GM18858 (cell line): ENCODE measurements around the gene TTC9B.
"Not testable (repeated sequence)": the region's sequence is repeated elsewhere in the genome, so short reads cannot be mapped to it uniquely, and the experiment has no call there.

Source experiments
- ATAC-seq: cut with Tn5 transposase; IDR thresholded peaks from one replicate; pipeline ENCODE4 v1.9.1; 2021; ENCODE audit not compliant: unreplicated experiment

Gene TTC9B

DNA sequence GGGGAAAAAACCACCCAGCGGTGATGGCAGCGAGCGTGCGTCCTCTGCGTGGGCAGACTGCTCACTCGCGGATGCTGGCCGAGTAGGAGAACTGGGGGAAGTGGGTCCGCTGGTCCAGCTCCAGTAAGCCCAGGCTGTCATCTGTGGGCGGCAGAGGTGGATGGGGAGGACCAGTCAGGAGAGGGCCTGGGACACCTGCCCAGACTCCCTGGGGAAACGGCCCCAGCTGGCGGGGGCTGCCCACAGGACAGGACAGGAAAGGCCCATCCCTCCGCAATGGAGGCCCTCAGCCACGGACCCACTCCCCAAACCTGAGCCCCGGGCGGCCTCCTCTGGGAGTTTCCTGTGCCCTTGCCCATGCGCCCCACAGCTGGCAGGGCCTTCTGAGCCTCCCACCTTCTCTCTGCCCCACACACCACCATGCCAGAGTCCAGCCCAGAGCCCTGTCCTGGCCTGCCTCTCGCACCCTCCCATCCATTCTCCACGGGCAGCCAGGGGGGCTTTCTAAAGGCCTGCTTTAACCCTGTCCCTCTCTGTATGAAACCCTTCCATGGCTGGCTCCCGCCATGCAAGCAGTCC, 15.7 kb upstream of the TTC9B start:
- ATAC-seq, result no peak

GRCh38 chr19:40232949-40233810, 15.0 kb upstream of the TTC9B start:
- ATAC-seq, result no peak

- ATAC-seq, result no peak
These were observed 14.3 kb upstream of the TTC9B start for GRCh38 chr19:40232479-40232878.

DNA sequence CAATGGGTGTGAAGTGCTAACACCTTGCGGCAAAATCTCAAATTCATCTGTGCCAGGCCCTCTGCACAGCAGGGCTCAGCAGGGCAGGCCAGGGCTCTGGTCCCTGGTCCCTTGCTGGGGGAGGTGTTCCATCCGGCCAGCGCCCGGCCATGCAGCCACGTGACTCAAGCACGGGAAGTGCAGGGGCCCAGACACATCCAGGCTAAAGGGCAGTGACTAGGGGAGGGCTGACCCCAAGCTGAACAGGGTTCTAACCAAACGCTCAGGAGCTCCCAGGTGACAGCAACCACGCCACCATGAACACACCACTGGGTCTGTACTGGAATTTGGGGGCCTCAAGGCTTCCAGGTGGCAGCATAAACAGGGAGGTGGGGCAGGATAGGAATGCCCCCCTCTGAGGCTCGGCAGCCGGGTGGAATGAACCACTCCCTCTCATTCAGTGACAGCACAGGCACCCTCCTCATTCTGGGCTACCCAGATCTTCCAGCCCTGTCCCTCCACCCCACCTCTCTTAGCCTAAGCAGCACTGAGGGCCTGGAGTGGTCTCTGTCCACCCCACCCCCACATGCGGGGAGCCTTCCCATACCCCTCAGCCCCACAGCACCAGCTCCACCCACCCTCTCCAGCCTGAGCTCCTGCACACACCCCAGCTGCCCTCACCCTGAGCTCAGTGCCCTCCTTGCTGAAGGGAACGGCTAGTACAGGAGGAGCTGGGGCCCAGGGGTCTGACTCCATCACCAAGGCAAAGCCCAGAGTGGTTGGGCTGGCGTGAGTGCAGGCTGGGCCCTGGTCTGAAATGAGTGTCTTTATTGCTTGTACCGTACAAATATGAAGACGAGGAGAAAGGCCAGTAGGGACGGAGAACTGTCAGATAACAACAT, 13.6 kb upstream of the TTC9B start:
- ATAC-seq, result no peak

DNA sequence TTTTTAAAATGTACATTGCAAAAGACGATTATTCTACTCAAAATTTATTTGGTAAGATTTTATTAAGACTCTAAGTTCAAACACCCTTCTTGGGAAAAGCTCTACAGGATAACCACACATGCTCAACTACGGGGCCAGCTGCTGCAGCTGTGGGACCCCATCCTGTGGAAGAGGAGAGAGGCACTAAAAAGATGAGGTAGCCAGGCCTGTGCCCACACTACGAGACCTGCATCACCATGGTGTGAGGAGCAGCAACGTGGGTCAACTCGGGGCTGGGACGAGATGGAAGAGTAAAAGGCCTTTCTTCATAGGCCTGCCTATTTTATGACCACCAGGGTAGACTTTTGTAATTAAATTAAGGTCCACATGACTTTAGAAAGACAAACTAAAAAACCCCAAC, 12.9 kb upstream of the TTC9B start:
- ATAC-seq, result no peak

GRCh38 chr19:40229926-40230417, 11.8 kb upstream of the TTC9B start:
- no peak for ATAC-seq

- no peak for ATAC-seq
These were observed 11.3 kb upstream of the TTC9B start for GRCh38 chr19:40229484-40229883.

- no peak for ATAC-seq
These were observed 10.7 kb upstream of the TTC9B start for GRCh38 chr19:40228863-40229262.

DNA sequence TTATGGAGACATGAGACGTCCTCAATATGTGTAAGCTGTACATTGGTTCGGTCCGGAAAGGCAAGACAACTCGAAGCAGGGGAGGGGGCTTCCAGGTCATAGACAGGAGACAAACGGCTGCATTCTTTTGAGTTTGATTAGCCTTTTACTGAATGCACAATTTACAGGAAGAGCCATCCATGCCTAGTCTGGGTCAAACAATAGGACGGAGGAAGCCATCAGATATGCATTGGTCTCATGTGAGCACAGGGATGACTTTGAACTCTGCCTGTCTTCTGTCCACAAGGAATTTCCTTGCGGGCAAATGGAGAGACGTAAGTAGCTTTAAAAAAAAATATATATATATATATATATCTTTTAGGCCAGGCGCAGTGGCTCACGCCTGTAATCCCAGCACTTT, 10.2 kb upstream of the TTC9B start:
- no peak for ATAC-seq

- ATAC-seq, result no peak
These were observed 7.5 kb upstream of the TTC9B start for GRCh38 chr19:40225440-40226305.

DNA sequence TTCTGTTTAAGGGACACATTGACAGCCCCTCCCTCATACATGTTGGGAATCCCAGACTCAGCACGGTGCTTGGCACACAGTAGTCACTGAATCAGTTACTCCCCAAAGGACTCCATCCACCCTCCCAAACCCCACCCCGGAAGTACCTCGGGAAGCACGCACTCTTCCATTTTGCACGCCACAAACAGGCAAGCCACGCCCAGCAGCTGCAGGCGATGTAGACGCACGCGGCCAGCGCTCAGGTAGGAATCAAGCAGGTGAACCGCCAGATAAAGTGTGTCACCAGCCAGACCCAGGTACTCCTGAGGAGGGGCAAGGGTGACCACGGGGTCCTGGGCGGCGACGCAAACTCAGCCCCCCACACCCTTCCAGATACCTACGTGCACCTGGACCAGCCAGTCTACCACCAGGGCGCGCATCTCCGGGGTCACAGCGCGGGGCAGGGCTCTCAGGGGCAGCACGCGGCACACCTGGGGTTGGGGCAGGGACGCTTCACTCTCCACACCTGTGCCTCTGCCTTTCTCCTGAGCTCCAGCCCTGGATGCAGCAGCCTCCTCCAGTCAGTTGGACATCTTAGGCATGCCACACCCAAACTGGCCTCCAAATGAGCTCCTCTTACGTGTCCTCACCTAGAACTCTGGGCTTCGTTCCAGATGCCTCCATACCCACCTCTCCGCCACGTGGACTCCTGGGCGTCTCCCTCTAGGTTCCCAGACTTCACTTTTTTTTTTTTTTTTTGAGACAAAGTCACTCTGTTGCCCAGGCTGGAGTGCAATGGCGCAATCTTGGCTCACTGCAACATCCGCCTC, 6.4 kb upstream of the TTC9B start:
- no peak for ATAC-seq

DNA sequence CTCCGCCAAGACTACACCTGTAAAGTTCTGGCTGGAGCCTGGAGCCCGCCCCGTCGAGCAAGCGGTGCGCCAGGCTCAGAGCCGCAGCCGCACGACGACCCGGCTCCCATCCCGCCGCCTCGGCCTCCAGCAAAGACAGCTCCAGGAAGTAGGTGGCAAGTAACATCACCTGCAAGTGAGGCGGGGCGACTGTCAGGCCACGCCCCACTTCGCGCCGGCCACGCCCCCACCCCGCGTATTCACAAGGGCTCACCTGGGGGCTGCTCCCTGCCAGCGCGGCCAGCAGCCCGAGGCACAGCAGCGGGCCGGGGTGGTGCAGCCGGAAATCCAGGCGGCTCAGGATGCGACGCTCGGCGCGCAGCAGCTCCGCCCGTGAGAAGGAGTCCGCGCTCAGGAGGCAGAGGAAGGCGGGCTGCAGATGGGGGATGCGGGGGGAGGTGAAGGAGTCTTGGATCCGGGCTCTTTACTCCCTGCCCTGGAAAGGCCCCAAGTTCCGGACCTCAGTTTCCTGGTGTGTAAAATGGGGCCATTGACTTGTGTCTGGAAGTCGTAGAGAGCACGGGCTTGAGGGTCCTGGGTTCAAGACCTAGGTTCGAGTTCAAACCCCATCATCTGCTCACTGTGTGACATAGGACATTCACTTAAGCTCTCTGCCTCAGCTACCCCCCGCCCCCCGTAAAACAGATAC, 5.1 kb upstream of the TTC9B start:
- ATAC-seq, result no peak

- ATAC-seq, result no peak
These were observed 3.9 kb upstream of the TTC9B start for GRCh38 chr19:40221858-40222619.

- no peak for ATAC-seq
These were observed 2.5 kb upstream of the TTC9B start for GRCh38 chr19:40220674-40221073.

- no peak for ATAC-seq
These were observed 1.6 kb upstream of the TTC9B start for GRCh38 chr19:40219721-40220276.

GRCh38 chr19:40219029-40219428, 845 bp upstream of the TTC9B start:
- not testable (repeated sequence) for ATAC-seq

DNA sequence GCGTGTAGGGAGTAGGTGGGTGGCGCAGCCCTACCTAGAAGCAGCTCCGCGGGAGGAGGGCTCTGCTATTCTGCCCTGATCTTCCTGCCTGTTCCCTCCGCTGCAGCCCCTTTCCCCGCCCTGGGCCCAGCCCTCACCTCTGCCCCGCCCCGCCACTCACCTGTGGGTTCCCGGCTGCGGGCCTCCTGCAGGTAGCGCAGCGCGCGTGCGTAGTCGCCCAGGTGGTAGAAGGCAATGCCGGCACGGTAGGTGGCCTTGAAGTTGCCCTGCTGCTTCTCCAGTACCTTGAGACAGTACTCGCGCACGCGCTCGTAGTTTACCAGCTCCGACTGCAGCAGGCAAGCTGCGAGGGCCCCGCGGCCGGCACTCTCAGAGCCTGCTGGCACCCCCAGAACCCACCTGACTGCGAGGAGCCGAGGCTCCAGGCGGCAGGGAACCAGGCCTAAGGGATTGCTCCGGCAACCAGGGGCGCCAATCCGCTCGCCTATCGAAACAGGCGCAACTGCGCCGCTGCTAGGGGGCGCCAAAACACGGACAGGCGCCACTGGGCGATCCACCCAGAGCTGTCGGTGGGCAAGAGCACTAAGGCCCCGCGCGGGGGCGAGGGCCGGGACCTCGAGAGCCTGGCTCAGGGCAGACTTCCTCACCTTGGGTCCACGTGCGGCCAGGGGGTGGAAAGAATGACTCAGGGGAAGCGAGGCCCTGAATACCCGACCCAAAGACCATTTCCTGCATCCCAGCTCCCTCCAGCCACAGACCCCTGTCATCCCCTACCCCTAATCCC, 965 bp downstream of the TTC9B start:
- ATAC-seq, result no peak

GRCh38 chr19:40216777-40217026, 1.5 kb downstream of the TTC9B start:
- ATAC-seq, result no peak
